ENCODE measurements around the gene TBC1D2. TPM values are rescaled to one million over a fixed set of nuclear protein-coding genes. Genes with fewer than 3 reads are reported as not detected.

Gene TBC1D2
- total and polyA plus RNA-seq, 5 donors = 1.6 to 3.5 (median 3.0) TPM

DNA sequence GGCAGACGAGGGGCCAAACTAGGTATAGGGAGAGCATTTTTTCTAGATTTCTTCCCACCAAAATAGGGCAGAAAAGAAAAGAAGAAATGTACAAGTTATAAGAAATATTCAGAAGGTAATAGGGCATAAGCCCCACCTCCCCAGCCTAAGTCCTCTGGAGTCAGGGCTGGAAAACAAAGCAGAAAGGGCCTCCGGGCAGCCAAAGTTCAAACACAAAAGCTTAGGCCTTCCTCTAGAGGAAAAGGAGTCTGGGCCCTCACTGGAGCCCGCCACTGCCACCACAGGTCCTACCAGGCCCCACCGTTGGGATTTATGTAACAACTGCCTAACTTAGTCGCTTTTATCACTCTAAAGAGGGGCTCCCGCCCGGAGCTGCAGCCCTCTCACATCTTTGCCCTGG is 27.6 kb downstream of the TBC1D2 start:
- H3K4me3 ChIP-seq (ENCODE audit: low read length) = no peak overlapping the region
- DNase-seq = no peak
- 85% methylated on average over 7 of the region's 7 CpGs for WGBS
- ATAC-seq = no peak
- H3K9me3 ChIP-seq (ENCODE audit: control insufficient read depth, low read length) = no peaks in the 10 kb centered on the region
- H3K27me3 ChIP-seq (ENCODE audit: control insufficient read depth, insufficient read depth) = no peaks in the 10 kb centered on the region
- H3K27ac ChIP-seq (ENCODE audit: low read length) = no peak overlapping the region
- no peaks in the 10 kb centered on the region for H3K4me1 ChIP-seq (ENCODE audit: control insufficient read depth, insufficient read depth, low read length)
- intact Hi-C loops (cut with DNase I) = no loop called here

DNA sequence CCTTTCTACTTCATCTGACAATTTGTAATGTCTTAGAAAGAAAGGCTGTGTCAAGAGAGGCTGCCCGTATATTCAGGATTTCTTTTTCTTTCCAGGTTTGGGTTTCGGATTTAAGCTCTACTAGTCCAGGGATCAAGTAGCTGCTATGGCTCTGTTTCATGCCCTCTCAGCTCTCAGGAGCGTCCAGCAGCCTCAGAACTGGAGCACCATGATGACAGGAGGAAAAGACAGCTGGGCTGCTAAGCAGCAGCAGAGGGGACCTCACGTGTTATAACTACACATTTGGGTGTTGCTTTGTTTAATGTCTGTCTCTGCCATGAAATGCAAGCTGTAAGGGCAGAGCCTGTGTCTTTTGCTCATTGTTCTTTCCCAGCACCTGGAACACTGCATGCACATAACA is 28.5 kb downstream of the TBC1D2 start:
- Histone ChIP-seq H3K27me3 (ENCODE audit: control insufficient read depth, insufficient read depth) (no peaks in the 10 kb centered on the region), H3K9me3 (ENCODE audit: control insufficient read depth, low read length) (no peaks in the 10 kb centered on the region), H3K4me1 (ENCODE audit: control insufficient read depth, insufficient read depth, low read length) (no peaks in the 10 kb centered on the region), H3K4me3 (ENCODE audit: low read length) (no peak overlapping the region), H3K27ac (ENCODE audit: low read length) (no peak overlapping the region)
- intact Hi-C loops (cut with DNase I) = no loop called here
- no peak for DNase-seq
- ATAC-seq = no peak
- whole genome bisulfite sequencing = 91% methylated on average over 4 of the region's 4 CpGs

DNA sequence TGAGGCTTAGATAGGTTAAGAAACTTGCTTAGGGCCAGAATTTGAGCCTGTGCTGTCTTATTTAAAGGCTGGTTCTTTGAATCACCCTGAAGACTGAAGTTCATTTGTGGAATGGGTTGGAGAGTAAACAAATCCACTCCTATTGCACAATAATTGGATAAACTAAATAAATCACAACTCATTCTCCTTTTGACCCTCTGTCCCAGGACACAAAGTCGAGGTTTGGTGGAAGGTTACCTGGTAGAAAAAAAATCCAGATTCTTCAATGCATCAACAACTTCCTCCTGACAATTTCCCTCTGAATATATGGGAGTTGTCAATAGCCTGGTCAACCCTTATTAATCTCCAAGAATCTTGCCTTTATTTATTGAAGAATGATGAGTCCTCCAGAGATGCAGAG is 28.9 kb downstream of the TBC1D2 start:
- Histone ChIP-seq H3K4me3 (ENCODE audit: low read length) (no peak overlapping the region), H3K9me3 (ENCODE audit: control insufficient read depth, low read length) (no peaks in the 10 kb centered on the region), H3K4me1 (ENCODE audit: control insufficient read depth, insufficient read depth, low read length) (no peaks in the 10 kb centered on the region), H3K27ac (ENCODE audit: low read length) (no peak overlapping the region), H3K27me3 (ENCODE audit: control insufficient read depth, insufficient read depth) (no peaks in the 10 kb centered on the region)
- WGBS = 50% methylated on average over 1 of the region's 1 CpG
- intact Hi-C loops (cut with DNase I) = no loop called here
- DNase-seq (no peak), ATAC-seq (no peak)

DNA sequence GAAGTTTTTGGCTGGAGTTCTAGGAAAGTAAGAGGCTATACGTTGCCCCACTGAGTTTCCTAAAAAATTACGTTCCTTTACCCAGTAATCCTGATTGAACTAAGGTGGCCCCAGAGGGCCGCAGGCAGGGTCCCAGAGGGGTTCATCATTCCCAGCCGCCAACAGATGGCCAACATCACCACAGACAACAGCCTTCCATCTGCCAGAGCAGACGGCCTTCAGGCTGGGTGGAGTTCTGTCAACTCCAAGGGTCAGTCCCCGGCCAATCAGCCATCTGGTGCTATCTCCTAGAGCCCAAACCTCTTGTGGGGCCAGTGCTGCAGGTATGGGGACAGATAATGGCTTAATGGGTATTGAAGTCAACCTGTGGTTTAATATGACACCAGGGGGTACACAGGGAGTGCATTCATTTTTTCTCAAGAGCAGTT is 30.4 kb downstream of the TBC1D2 start:
- Histone ChIP-seq H3K27ac (ENCODE audit: low read length) (no peak overlapping the region), H3K27me3 (ENCODE audit: control insufficient read depth, insufficient read depth) (no peaks in the 10 kb centered on the region), H3K9me3 (ENCODE audit: control insufficient read depth, low read length) (no peaks in the 10 kb centered on the region), H3K4me3 (ENCODE audit: low read length) (no peak overlapping the region), H3K4me1 (ENCODE audit: control insufficient read depth, insufficient read depth, low read length) (no peaks in the 10 kb centered on the region)
- ATAC-seq = no peak
- 90% methylated on average over 6 of the region's 6 CpGs for WGBS
- no peak for DNase-seq
- intact Hi-C loops (cut with DNase I) = no loop called here

DNA sequence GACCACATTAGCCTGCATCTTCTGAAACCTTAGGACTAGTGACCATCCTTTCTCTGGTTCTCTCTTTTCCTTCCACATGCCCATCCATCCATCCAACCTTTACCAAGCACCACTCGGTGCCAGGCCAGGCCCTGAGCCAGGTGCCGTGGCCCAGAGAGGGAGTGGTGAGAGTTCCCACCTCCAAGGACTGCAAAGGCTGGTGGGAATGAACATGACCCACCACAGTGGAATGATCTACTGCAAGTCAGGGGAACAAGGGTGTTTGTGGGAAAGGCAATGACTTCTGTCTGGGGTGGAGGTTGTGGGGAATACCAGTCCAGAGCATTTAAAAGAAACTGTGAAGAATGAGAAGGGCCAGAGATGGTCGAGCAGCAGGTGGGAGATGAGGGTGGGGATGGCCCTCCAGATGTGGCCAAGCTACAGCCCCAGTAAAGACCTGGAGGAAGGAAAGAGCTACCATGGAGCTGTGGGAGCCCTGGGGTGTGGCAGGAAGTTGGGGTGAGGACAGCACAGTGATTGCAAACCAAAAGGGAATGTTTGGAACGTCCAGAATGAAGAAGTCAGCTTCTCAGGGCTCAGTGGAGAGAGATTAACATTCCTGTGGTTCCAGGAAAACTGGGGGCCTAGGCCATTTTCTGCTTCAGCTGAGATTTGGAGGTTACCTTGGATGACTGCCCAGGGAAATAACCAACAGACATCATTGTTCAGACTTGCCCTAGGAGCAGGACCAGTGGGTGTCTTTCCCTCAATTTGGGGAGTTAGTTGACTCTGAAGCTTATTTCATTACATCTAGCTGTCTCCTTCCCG is 32.4 kb downstream of the TBC1D2 start:
- 68% methylated on average over 5 of the region's 5 CpGs for WGBS
- Histone ChIP-seq H3K27me3 (ENCODE audit: control insufficient read depth, insufficient read depth) (no peaks in the 10 kb centered on the region), H3K4me3 (ENCODE audit: low read length) (no peak overlapping the region), H3K4me1 (ENCODE audit: control insufficient read depth, insufficient read depth, low read length) (no peaks in the 10 kb centered on the region), H3K27ac (ENCODE audit: low read length) (no peak overlapping the region), H3K9me3 (ENCODE audit: control insufficient read depth, low read length) (no peaks in the 10 kb centered on the region)
- DNase-seq (no peak), ATAC-seq (peak in 1 of 2 donors; percentile 56)
- intact Hi-C loops (cut with DNase I) = no loop called here

DNA sequence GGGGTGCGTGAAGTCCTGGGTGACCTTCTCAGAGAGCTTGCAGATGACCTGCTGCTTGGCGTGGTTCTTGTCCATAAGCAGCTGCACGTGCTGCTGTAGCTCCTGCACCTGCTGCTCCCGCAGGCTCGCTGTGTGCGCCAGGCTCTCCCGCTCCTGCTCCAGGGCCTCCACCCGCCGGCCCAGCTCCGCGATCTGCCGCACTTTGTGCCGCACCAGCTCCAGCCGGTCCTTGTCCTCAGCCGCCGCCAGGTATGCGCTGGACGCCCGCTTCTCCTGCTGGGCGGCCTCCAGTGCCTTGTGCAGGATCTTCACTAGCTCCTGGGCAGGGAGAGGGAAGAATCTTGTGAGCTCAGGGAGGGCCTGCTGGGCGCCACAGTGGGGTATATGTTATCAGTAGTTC is 34.5 kb downstream of the TBC1D2 start:
- 96% methylated on average over 21 of the region's 21 CpGs for WGBS
- ATAC-seq = no peak

DNA sequence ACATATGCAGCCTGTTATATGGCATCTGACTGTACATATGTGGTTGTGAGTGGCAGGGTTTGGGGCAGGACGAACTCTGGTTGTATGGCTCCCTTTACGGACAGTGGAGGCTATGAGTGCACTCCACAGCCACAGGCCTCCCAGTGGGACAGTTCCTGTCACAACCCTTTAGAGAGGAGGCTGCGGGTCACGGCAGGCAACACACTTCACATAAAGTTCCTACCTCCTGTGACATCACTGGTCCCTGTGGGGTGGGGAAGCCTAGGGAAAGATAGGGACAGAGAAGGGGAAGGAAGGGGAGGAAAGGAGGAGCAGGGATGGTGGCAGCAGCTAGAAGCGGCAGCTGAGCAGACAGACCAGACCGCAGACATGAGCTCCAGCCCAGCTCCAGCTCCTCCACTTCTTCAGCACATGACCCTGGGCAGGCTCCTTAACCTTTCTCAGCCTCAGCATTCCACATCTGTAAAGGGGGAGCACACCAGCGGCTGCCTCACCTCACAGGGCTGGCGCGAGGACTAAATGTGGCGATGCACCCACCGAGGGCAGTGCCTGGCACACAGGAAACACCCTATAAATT is 35.6 kb downstream of the TBC1D2 start:
- intact Hi-C loops (cut with DNase I) = no loop called here
- DNase-seq (no peak), ATAC-seq (no peak)
- H3K4me1 ChIP-seq (ENCODE audit: control insufficient read depth, insufficient read depth, low read length) = no peaks in the 10 kb centered on the region
- WGBS = 91% methylated on average over 11 of the region's 11 CpGs
- no peaks in the 10 kb centered on the region for H3K27me3 ChIP-seq (ENCODE audit: control insufficient read depth, insufficient read depth)
- no peak overlapping the region for H3K27ac ChIP-seq (ENCODE audit: low read length)
- no peaks in the 10 kb centered on the region for H3K9me3 ChIP-seq (ENCODE audit: control insufficient read depth, low read length)
- H3K4me3 ChIP-seq (ENCODE audit: low read length) = no peak overlapping the region

More for the DNA sequence above, 34.5 kb downstream of the TBC1D2 start:
- H3K27me3 ChIP-seq (ENCODE audit: control insufficient read depth, insufficient read depth) = no peaks in the 10 kb centered on the region
- no peaks in the 10 kb centered on the region for H3K9me3 ChIP-seq (ENCODE audit: control insufficient read depth, low read length)
- H3K4me3 ChIP-seq (ENCODE audit: low read length) = no peak overlapping the region
- no peaks in the 10 kb centered on the region for H3K4me1 ChIP-seq (ENCODE audit: control insufficient read depth, insufficient read depth, low read length)
- intact Hi-C loops (cut with DNase I) = no loop called here
- DNase-seq = no peak
- no peak overlapping the region for H3K27ac ChIP-seq (ENCODE audit: low read length)

DNA sequence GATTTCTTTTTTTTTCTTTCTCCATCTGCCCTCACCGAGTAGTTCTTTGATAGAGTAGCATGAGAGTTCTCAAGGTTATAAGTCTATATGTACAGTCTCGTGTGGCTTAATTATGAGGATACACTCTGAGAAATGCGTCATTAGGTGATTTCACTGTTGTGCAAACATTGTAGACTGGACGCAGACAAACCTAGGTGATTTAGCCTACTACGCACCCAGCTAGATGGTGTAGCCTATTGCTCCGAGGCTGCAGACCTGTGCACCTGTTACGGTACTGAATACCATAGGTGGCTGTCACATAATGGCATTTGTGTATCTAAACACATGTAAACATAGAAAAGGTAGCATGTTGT is 36.1 kb downstream of the TBC1D2 start:
- DNase-seq (no peak), ATAC-seq (no peak)
- 91% methylated on average over 7 of the region's 7 CpGs for WGBS
- H3K27ac ChIP-seq (ENCODE audit: low read length) = no peak overlapping the region
- H3K4me1 ChIP-seq (ENCODE audit: control insufficient read depth, insufficient read depth, low read length) = no peaks in the 10 kb centered on the region
- H3K4me3 ChIP-seq (ENCODE audit: low read length) = no peak overlapping the region
- no peaks in the 10 kb centered on the region for H3K9me3 ChIP-seq (ENCODE audit: control insufficient read depth, low read length)
- intact Hi-C loops (cut with DNase I) = no loop called here
- H3K27me3 ChIP-seq (ENCODE audit: control insufficient read depth, insufficient read depth) = no peaks in the 10 kb centered on the region

DNA sequence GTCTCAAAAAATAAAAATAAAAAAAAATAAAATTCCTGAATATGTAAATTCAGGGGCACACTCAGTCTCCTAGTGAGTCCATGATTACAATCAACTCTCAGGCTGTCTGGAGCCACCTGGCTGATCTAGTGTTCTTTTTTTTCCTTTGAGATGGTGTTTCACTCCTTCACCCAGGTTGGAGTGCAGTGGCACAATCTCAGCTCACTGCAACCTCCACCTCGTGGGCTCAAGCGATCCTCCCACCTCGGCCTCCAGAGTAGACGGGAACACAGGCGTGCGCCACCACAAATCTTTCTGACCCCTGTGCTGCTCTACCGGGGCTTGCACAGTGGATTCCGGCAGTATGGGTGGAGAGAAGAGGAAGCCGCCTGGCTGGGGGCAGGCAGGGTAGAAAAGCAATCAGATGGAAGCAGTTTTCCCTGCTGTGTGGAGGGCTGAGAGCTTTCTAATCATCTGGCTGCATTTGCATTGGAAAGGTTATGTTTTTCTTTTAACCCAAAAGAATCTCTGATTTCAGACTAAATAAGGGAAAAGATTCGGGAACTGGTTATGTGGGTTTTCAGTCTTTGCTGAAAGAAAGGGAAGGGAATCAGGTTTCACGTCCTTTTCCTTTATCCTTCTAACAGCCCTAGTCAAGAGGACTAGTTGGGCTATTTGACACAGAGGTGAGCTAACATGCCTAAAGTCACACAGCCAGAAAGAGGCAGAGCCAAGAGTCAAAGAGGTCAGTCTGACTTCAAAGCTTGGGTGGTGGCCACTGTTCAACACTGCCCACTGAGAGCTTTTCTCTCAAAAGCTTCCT is 36.7 kb downstream of the TBC1D2 start:
- Histone ChIP-seq H3K27me3 (ENCODE audit: control insufficient read depth, insufficient read depth) (no peaks in the 10 kb centered on the region), H3K4me1 (ENCODE audit: control insufficient read depth, insufficient read depth, low read length) (no peaks in the 10 kb centered on the region), H3K4me3 (ENCODE audit: low read length) (no peak overlapping the region), H3K27ac (ENCODE audit: low read length) (no peak overlapping the region), H3K9me3 (ENCODE audit: control insufficient read depth, low read length) (no peaks in the 10 kb centered on the region)
- ATAC-seq (no peak), DNase-seq (no peak)
- intact Hi-C loops (cut with DNase I) = no loop called here
- WGBS = 91% methylated on average over 11 of the region's 11 CpGs

DNA sequence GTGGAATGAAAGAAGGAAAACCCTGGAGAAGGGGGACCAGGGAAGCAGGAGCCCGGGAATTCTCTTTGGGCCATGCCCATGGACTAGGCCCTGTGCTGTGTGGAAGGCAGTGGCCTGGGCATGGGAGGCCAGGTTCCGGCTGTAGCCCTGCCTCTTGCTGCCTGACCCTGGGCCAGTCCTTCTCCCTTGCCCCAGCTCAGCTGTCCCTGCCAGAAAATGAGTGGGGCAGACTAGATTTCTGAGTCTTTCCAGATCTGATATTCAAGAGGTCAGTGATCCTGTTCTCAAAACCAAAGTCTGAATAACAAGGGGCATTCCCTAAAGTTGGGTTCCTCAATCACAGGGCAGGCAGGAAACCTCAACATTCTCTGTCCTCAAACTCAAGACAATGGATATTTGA is 38.2 kb downstream of the TBC1D2 start:
- no peaks in the 10 kb centered on the region for H3K27me3 ChIP-seq (ENCODE audit: control insufficient read depth, insufficient read depth)
- H3K9me3 ChIP-seq (ENCODE audit: control insufficient read depth, low read length) = no peaks in the 10 kb centered on the region
- DNase-seq = no peak
- no peak overlapping the region for H3K4me3 ChIP-seq (ENCODE audit: low read length)
- intact Hi-C loops (cut with DNase I) = no loop called here
- no peak overlapping the region for H3K27ac ChIP-seq (ENCODE audit: low read length)
- no peaks in the 10 kb centered on the region for H3K4me1 ChIP-seq (ENCODE audit: control insufficient read depth, insufficient read depth, low read length)
- 94% methylated on average over 2 of the region's 2 CpGs for WGBS
- peak in 1 of 2 donors; percentile 18 for ATAC-seq

DNA sequence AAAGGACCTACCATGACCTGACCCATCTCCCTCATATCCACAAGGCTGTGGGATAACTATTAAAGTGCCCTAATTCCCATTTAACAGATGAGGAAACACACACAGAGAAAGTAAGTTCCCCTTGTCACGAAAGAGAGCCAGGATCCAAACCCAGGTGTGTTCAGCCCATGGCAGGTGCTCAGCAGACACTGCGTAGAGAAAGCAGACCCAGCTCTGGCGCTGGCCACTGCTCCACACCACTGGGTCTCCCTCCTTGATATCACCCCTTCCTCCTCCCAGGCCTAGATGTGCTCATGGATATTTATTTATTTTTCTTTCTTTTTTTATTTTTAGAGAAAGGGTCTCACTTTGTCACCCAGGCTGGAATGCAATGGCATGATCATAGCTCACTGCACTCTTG is 39.1 kb downstream of the TBC1D2 start:
- intact Hi-C loops (cut with DNase I) = no loop called here
- H3K27ac ChIP-seq (ENCODE audit: low read length) = no peak overlapping the region
- ATAC-seq (no peak), DNase-seq (no peak)
- WGBS = 96% methylated on average over 3 of the region's 3 CpGs
- no peaks in the 10 kb centered on the region for H3K9me3 ChIP-seq (ENCODE audit: control insufficient read depth, low read length)
- no peaks in the 10 kb centered on the region for H3K4me1 ChIP-seq (ENCODE audit: control insufficient read depth, insufficient read depth, low read length)
- no peak overlapping the region for H3K4me3 ChIP-seq (ENCODE audit: low read length)
- H3K27me3 ChIP-seq (ENCODE audit: control insufficient read depth, insufficient read depth) = no peaks in the 10 kb centered on the region

All from right cardiac atrium (tissue), 5 donors.